Suppressor macrophage treated with lipopolysaccharide for 4 hours (primary cell): ENCODE data around the gene BIN1.

Experiments
- DNase-seq: peaks from one replicate; pipeline ENCODE4 v3.0.0-alpha.2; 2020

Gene BIN1

GRCh38 chr2:127106991-127107621, at the start of gene BIN1:
Gene BIN1 (minus strand): TSS chr2:127107154. CDS start chr2:127106943, 211 bp downstream.
- peak; percentile 85 for DNase-seq

GRCh38 chr2:127155947-127156346, 49.0 kb upstream of the BIN1 start:
- no peak for DNase-seq

GRCh38 chr2:127155028-127155581, 48.2 kb upstream of the BIN1 start:
- no peak for DNase-seq

GRCh38 chr2:127154396-127154795, 47.4 kb upstream of the BIN1 start:
- no peak for DNase-seq

- DNase-seq: peak; percentile 42
Observed at GRCh38 chr2:127153691-127154158, 46.8 kb upstream of the BIN1 start.

- no peak for DNase-seq
Observed at GRCh38 chr2:127150996-127151395, 44.0 kb upstream of the BIN1 start.

- peak; percentile 16 for DNase-seq
Observed at GRCh38 chr2:127149384-127149783, 42.4 kb upstream of the BIN1 start.

GRCh38 chr2:127146820-127147502, 40.0 kb upstream of the BIN1 start:
- no peak for DNase-seq

- no peak for DNase-seq
Observed at GRCh38 chr2:127146071-127146725, 39.2 kb upstream of the BIN1 start.

- peak; percentile 33 for DNase-seq
Observed at GRCh38 chr2:127145280-127145895, 38.4 kb upstream of the BIN1 start.

- peak; percentile 40 for DNase-seq
Observed at GRCh38 chr2:127143841-127144782, 37.2 kb upstream of the BIN1 start.

- DNase-seq: no peak
Observed at GRCh38 chr2:127142663-127143630, 36.0 kb upstream of the BIN1 start.

- no peak for DNase-seq
Observed at GRCh38 chr2:127140538-127140937, 33.6 kb upstream of the BIN1 start.

- DNase-seq: no peak
Observed at GRCh38 chr2:127139766-127140165, 32.8 kb upstream of the BIN1 start.

- no peak for DNase-seq
Observed at GRCh38 chr2:127138281-127138680, 31.3 kb upstream of the BIN1 start.

- DNase-seq: no peak
Observed at GRCh38 chr2:127137741-127138140, 30.8 kb upstream of the BIN1 start.

- DNase-seq: no peak
Observed at GRCh38 chr2:127137225-127137624, 30.3 kb upstream of the BIN1 start.

- DNase-seq: peak; percentile 86
Observed at GRCh38 chr2:127134833-127135830, 28.2 kb upstream of the BIN1 start.

GRCh38 chr2:127134235-127134634, 27.3 kb upstream of the BIN1 start:
- DNase-seq: no peak
